ELR (cell line): ENCODE measurements around the gene MPPED2.

Source experiments
- DNase-seq: peaks from one replicate; pipeline ENCODE4 v3.0.0-alpha.2; 2015; ENCODE audit warnings: low read depth

MPPED2 gene

GRCh38 chr11:30526558-30526957, 59.6 kb downstream of the MPPED2 start:
- DNase-seq: no peak

GRCh38 chr11:30522536-30523243, 63.5 kb downstream of the MPPED2 start:
- DNase-seq: no peak

- DNase-seq: no peak
These were observed 64.7 kb downstream of the MPPED2 start for GRCh38 chr11:30521297-30522071.

GRCh38 chr11:30513087-30513486, 73.1 kb downstream of the MPPED2 start:
- no peak for DNase-seq

GRCh38 chr11:30511408-30511807, 74.7 kb downstream of the MPPED2 start:
- no peak for DNase-seq

GRCh38 chr11:30510750-30511149, 75.4 kb downstream of the MPPED2 start:
- no peak for DNase-seq

GRCh38 chr11:30509364-30509763, 76.8 kb downstream of the MPPED2 start:
- DNase-seq: no peak

GRCh38 chr11:30508594-30508993, 77.6 kb downstream of the MPPED2 start:
- no peak for DNase-seq

- DNase-seq: no peak
These were observed 80.5 kb downstream of the MPPED2 start for GRCh38 chr11:30505603-30506002.

- no peak for DNase-seq
These were observed 81.7 kb downstream of the MPPED2 start for GRCh38 chr11:30504468-30504867.

GRCh38 chr11:30503156-30503555, 83.0 kb downstream of the MPPED2 start:
- no peak for DNase-seq

GRCh38 chr11:30502305-30502704, 83.8 kb downstream of the MPPED2 start:
- DNase-seq: no peak

- no peak for DNase-seq
These were observed 84.4 kb downstream of the MPPED2 start for GRCh38 chr11:30501744-30502143.

GRCh38 chr11:30499940-30500339, 86.2 kb downstream of the MPPED2 start:
- no peak for DNase-seq

- DNase-seq: no peak
These were observed 88.6 kb downstream of the MPPED2 start for GRCh38 chr11:30497600-30497999.

- DNase-seq: no peak
These were observed 89.2 kb downstream of the MPPED2 start for GRCh38 chr11:30496935-30497334.

GRCh38 chr11:30495437-30495836, 90.7 kb downstream of the MPPED2 start:
- no peak for DNase-seq

- no peak for DNase-seq
These were observed 96.6 kb downstream of the MPPED2 start for GRCh38 chr11:30489511-30489910.

- DNase-seq: no peak
These were observed 97.1 kb downstream of the MPPED2 start for GRCh38 chr11:30489076-30489475.

GRCh38 chr11:30488304-30488998, 97.7 kb downstream of the MPPED2 start:
- no peak for DNase-seq

GRCh38 chr11:30487200-30487898, 98.8 kb downstream of the MPPED2 start:
- no peak for DNase-seq

GRCh38 chr11:30485756-30486155, 100.4 kb downstream of the MPPED2 start:
- no peak for DNase-seq
